ENCODE results near the gene KIFC3.
"Not testable (repeated sequence)": the region's sequence is repeated elsewhere in the genome, so short reads cannot be mapped to it uniquely, and the experiment has no call there.

Gene KIFC3

GRCh38 chr16:57786632-57787518, 15.4 kb downstream of the KIFC3 start:
- no peak for DNase-seq (ENCODE audit: low spot score)

- DNase-seq (ENCODE audit: low spot score) = no peak
Measured at GRCh38 chr16:57785924-57786323, 16.4 kb downstream of the KIFC3 start.

- DNase-seq (ENCODE audit: low spot score) = no peak
Measured at GRCh38 chr16:57785385-57785784, 16.9 kb downstream of the KIFC3 start.

- no peak for DNase-seq (ENCODE audit: low spot score)
Measured at GRCh38 chr16:57784334-57784733, 18.0 kb downstream of the KIFC3 start.

- no peak for DNase-seq (ENCODE audit: low spot score)
Measured at GRCh38 chr16:57783883-57784282, 18.4 kb downstream of the KIFC3 start.

GRCh38 chr16:57783116-57783515, 19.2 kb downstream of the KIFC3 start:
- no peak for DNase-seq (ENCODE audit: low spot score)

GRCh38 chr16:57782607-57783055, 19.7 kb downstream of the KIFC3 start:
- DNase-seq (ENCODE audit: low spot score) = not testable (repeated sequence)

- no peak for DNase-seq (ENCODE audit: low spot score)
Measured at GRCh38 chr16:57781741-57782606, 20.3 kb downstream of the KIFC3 start.

- no peak for DNase-seq (ENCODE audit: low spot score)
Measured at GRCh38 chr16:57781349-57781740, 20.9 kb downstream of the KIFC3 start.

GRCh38 chr16:57779836-57780235, 22.5 kb downstream of the KIFC3 start:
- not testable (repeated sequence) for DNase-seq (ENCODE audit: low spot score)

GRCh38 chr16:57778658-57779057, 23.6 kb downstream of the KIFC3 start:
- DNase-seq (ENCODE audit: low spot score) = no peak

GRCh38 chr16:57775661-57776469, 26.4 kb downstream of the KIFC3 start:
- DNase-seq (ENCODE audit: low spot score) = peak; percentile 92

GRCh38 chr16:57774705-57775285, 27.5 kb downstream of the KIFC3 start:
- DNase-seq (ENCODE audit: low spot score) = no peak

- DNase-seq (ENCODE audit: low spot score) = no peak
Measured at GRCh38 chr16:57773655-57774295, 28.5 kb downstream of the KIFC3 start.

- no peak for DNase-seq (ENCODE audit: low spot score)
Measured at GRCh38 chr16:57773019-57773418, 29.3 kb downstream of the KIFC3 start.

GRCh38 chr16:57771141-57771785, 31.0 kb downstream of the KIFC3 start:
- no peak for DNase-seq (ENCODE audit: low spot score)

GRCh38 chr16:57770361-57770760, 31.9 kb downstream of the KIFC3 start:
- no peak for DNase-seq (ENCODE audit: low spot score)

- DNase-seq (ENCODE audit: low spot score) = no peak
Measured at GRCh38 chr16:57769541-57770145, 32.6 kb downstream of the KIFC3 start.

GRCh38 chr16:57766714-57767348, 35.5 kb downstream of the KIFC3 start:
- DNase-seq (ENCODE audit: low spot score) = no peak
